GM12873 (cell line): ENCODE measurements around the gene FAM120A.

ENCODE experiments used
- TF ChIP-seq, protein P1 (sequence below): IDR thresholded peaks from 2 replicates; pipeline ENCODE4 v1.5.1; 2012; ENCODE audit warnings: low read depth, mild to moderate bottlenecking, moderate library complexity, low read length, control low read depth; ENCODE audit not compliant: insufficient read depth; ENCODE audit errors: missing control alignments

Gene FAM120A

GRCh38 chr9:93461414-93461743 is 9.9 kb downstream of the FAM120A start:
- TF ChIP-seq, protein P1, sequence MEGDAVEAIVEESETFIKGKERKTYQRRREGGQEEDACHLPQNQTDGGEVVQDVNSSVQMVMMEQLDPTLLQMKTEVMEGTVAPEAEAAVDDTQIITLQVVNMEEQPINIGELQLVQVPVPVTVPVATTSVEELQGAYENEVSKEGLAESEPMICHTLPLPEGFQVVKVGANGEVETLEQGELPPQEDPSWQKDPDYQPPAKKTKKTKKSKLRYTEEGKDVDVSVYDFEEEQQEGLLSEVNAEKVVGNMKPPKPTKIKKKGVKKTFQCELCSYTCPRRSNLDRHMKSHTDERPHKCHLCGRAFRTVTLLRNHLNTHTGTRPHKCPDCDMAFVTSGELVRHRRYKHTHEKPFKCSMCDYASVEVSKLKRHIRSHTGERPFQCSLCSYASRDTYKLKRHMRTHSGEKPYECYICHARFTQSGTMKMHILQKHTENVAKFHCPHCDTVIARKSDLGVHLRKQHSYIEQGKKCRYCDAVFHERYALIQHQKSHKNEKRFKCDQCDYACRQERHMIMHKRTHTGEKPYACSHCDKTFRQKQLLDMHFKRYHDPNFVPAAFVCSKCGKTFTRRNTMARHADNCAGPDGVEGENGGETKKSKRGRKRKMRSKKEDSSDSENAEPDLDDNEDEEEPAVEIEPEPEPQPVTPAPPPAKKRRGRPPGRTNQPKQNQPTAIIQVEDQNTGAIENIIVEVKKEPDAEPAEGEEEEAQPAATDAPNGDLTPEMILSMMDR: no peak

DNA sequence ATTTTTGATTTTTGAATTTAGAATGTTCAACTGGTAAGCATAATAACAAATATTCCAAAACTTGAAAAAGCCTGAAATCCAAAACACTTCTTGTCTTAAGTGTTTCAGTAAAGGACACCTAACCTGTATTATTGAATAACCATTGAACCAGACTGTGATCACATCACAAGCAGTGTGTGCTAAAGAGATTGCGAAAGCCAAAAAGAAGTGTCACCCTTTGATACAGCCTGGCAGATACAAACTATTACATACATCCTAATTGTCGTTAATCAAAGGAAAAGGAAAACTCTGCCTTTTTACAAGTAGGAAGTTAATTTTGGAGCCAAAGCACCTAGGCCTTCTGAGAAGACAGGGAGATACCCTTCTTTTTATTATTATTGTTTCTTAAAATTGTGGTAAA is 10.3 kb downstream of the FAM120A start:
- TF ChIP-seq, protein P1: no peak

DNA sequence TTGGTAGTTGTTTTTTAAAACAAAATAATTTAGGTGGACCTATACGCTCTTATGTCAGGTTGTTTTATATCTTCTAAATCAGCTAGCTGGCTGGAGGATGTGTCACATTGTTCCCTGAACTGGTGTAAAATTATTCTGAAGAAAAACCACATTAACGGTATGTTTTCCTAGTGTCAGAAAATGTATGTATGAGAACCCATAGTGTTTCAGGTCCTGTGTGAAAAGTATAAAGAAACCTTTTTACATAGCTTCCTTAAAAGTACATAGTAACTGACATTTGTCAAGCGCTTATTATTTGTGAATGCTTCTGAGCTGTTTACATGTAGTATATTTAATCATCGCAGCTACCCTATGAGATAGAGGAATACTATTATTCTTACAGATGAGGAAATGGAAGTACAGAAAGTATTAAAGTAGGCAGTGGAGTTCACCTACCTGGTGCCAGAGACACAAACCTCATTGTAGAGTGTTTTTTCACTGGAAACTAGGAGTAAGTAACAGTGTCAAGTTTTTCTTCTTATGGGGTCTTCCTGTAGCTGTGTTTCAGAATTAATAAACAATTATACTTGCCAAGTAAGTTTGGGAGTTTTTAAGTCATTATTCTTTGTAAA is 12.3 kb downstream of the FAM120A start:
- TF ChIP-seq, protein P1: no peak

- TF ChIP-seq, protein P1: no peak
These were observed 12.9 kb downstream of the FAM120A start for GRCh38 chr9:93464395-93464794.

- TF ChIP-seq, protein P1: no peak
These were observed 13.4 kb downstream of the FAM120A start for GRCh38 chr9:93464876-93465275.

GRCh38 chr9:93465855-93466254 is 14.4 kb downstream of the FAM120A start:
- TF ChIP-seq, protein P1: no peak

- TF ChIP-seq, protein P1: no peak
These were observed 15.1 kb downstream of the FAM120A start for GRCh38 chr9:93466416-93467061.
